GF-D8 (cell line): Measurements from ENCODE around the gene DNAH17.

Experiments
- DNase-seq: peaks from one replicate; lab custom pipeline; 2025; lab: John Stamatoyannopoulos, UW

Gene DNAH17

GRCh38 chr17:78449983-78450595 is 127.1 kb downstream of the DNAH17 start:
- DNase-seq: no peak

- DNase-seq: no peak
These were observed 128.7 kb downstream of the DNAH17 start for GRCh38 chr17:78448356-78448993.

GRCh38 chr17:78446833-78447232 is 130.4 kb downstream of the DNAH17 start:
- DNase-seq: no peak

GRCh38 chr17:78444392-78444791 is 132.8 kb downstream of the DNAH17 start:
- no peak for DNase-seq

GRCh38 chr17:78442648-78443218 is 134.5 kb downstream of the DNAH17 start:
- peak; percentile 90 for DNase-seq

GRCh38 chr17:78441271-78441971 is 135.8 kb downstream of the DNAH17 start:
- DNase-seq: no peak

GRCh38 chr17:78438694-78439325 is 138.4 kb downstream of the DNAH17 start:
- DNase-seq: no peak

GRCh38 chr17:78438271-78438691 is 138.9 kb downstream of the DNAH17 start:
- no peak for DNase-seq

GRCh38 chr17:78437508-78438169 is 139.6 kb downstream of the DNAH17 start:
- DNase-seq: no peak

GRCh38 chr17:78435330-78436005 is 141.7 kb downstream of the DNAH17 start:
- no peak for DNase-seq

- DNase-seq: no peak
These were observed 142.5 kb downstream of the DNAH17 start for GRCh38 chr17:78434455-78435329.

GRCh38 chr17:78433780-78434335 is 143.3 kb downstream of the DNAH17 start:
- DNase-seq: no peak

- DNase-seq: no peak
These were observed 144.0 kb downstream of the DNAH17 start for GRCh38 chr17:78433013-78433727.

- DNase-seq: no peak
These were observed 144.8 kb downstream of the DNAH17 start for GRCh38 chr17:78432226-78433012.

- no peak for DNase-seq
These were observed 145.6 kb downstream of the DNAH17 start for GRCh38 chr17:78431692-78431958.

GRCh38 chr17:78430892-78431691 is 146.1 kb downstream of the DNAH17 start:
- no peak for DNase-seq

- no peak for DNase-seq
These were observed 147.6 kb downstream of the DNAH17 start for GRCh38 chr17:78429618-78429995.
